HCT116 (cell line): ENCODE measurements around the gene LRPPRC. TPM values are rescaled to one million over a fixed set of nuclear protein-coding genes. Genes with fewer than 3 reads are reported as not detected.

Source experiments
- ATAC-seq: fragments of 200-7000 bp; cut with Tn5 transposase; 2 replicates; pipeline ENCODE4 v1.9.1; 2020; ENCODE audit warnings: mild to moderate bottlenecking, moderate library complexity
- BruUV-seq: library from RNA; stranded (reverse); fragments of 400-500 nt; replicated peaks from 2 replicates; lab custom pipeline; 2021; lab: Mats Ljungman, UMichigan
- CTCF ChIA-PET: fragments of 300-600 bp; sonication (Branson Sonifier 250); formaldehyde crosslinking; loops from one replicate; lab custom pipeline; 2021; ENCODE audit warnings: antibody characterized with exemption; lab: Charles Lee
- POLR2A ChIA-PET: fragments of 300-600, 350-600 bp; sonication (Branson Sonifier 250); formaldehyde crosslinking; loops from one replicate; lab custom pipeline; 2021; ENCODE audit warnings: antibody characterized with exemption; lab: Charles Lee
- RAD21 ChIA-PET, 2 experiments: fragments of 300-600 bp; sonication (Branson Sonifier 250); formaldehyde crosslinking; loops; one replicate each; lab custom pipeline; 2023; ENCODE audit warnings: low total read pairs in 2 of 2; ENCODE audit not compliant: uncharacterized antibody in 2 of 2, unreplicated experiment in 2 of 2, low non-redundant PET in 1 of 2; lab: Charles Lee
- DNase-seq: peaks from one replicate; pipeline ENCODE4 v3.0.0-alpha.2; 2010; ENCODE audit warnings: low read depth, low spot score
- H2AFZ ChIP-seq: fragments of 200-600 bp; shearing (Covaris generic), sonication (generic); 2 replicates; pipeline ENCODE4 v1.6.1; 2017; ENCODE audit warnings: low read depth, mixed run types, mixed read lengths, antibody characterized with exemption, low read length; ENCODE audit not compliant: poor library complexity, severe bottlenecking
- H3K27ac ChIP-seq: 2 replicates; pipeline ENCODE4 v1.5.1; 2012; ENCODE audit warnings: low read depth, low read length
- H3K27me3 ChIP-seq: fragments of 200-600 bp; sonication (generic); 2 replicates; pipeline ENCODE4 v1.6.1; 2016; ENCODE audit warnings: mixed run types, low read length, mixed read lengths; ENCODE audit not compliant: insufficient read depth
- H3K36me3 ChIP-seq, 2 experiments: fragments of 200-500 bp in 1 of 2; fragments of 200-600 bp in 1 of 2; sonication (Bioruptor generic) in 1 of 2; sonication (generic) in 1 of 2; 2 replicates each; pipeline versions ENCODE4 v1.5.1 to v1.6.1; 2014 to 2016; ENCODE audit warnings: low read length in 2 of 2, inconsistent platforms in 1 of 2, mixed read lengths in 1 of 2, mixed run types in 1 of 2; ENCODE audit not compliant: insufficient read depth in 2 of 2, control insufficient read depth in 1 of 2
- H3K4me1 ChIP-seq, 2 experiments: fragments of 200-600 bp in 1 of 2; sonication (generic) in 1 of 2; 2 replicates each; pipeline versions ENCODE4 v1.5.1 to v1.6.1; 2012 to 2017; ENCODE audit warnings: low read length in 2 of 2, inconsistent platforms in 1 of 2, mild to moderate bottlenecking in 1 of 2, mixed read lengths in 1 of 2, mixed run types in 1 of 2, moderate library complexity in 1 of 2; ENCODE audit not compliant: insufficient read depth in 2 of 2, control insufficient read depth in 1 of 2
- H3K4me2 ChIP-seq: fragments of 200-600 bp; sonication (generic); 2 replicates; pipeline ENCODE4 v1.6.1; 2017; ENCODE audit warnings: mixed run types, low read length, mixed read lengths
- H3K4me3 ChIP-seq, 2 experiments: fragments of 200-600 bp in 1 of 2; sonication (generic) in 1 of 2; replicated peaks in 1 of 2; 2 replicates each; pipeline ENCODE4 v1.5.1; 2011 to 2016; ENCODE audit warnings: low read length in 2 of 2, control low read depth in 1 of 2, low read depth in 1 of 2, mild to moderate bottlenecking in 1 of 2, mixed read lengths in 1 of 2, mixed run types in 1 of 2
- H3K79me2 ChIP-seq: fragments of 200-600 bp; sonication (generic); 2 replicates; pipeline ENCODE4 v1.6.1; 2017; ENCODE audit warnings: mild to moderate bottlenecking, mixed run types, low read length, moderate library complexity, mixed read lengths; ENCODE audit not compliant: insufficient read depth
- H3K9ac ChIP-seq: fragments of 200-600 bp; sonication (generic); 2 replicates; pipeline ENCODE4 v1.6.1; 2016; ENCODE audit warnings: low read length, mixed read lengths
- H3K9me2 ChIP-seq: fragments of 200-600 bp; sonication (generic), shearing (Covaris generic); 2 replicates; pipeline ENCODE4 v1.6.1; 2017; ENCODE audit warnings: mixed run types, mild to moderate bottlenecking, moderate library complexity; ENCODE audit not compliant: insufficient read depth
- H3K9me3 ChIP-seq, 2 experiments: fragments of 200-500 bp in 1 of 2; fragments of 200-600 bp in 1 of 2; sonication (Bioruptor generic) in 1 of 2; sonication (generic) in 1 of 2; 2 replicates each; pipeline ENCODE4 v1.6.1; 2014 to 2017; ENCODE audit warnings: low read length in 2 of 2, mixed read lengths in 2 of 2, inconsistent platforms in 1 of 2, low read depth in 1 of 2, mild to moderate bottlenecking in 1 of 2, mixed run types in 1 of 2, moderate library complexity in 1 of 2; ENCODE audit not compliant: control insufficient read depth in 1 of 2, insufficient read depth in 1 of 2
- H4K20me1 ChIP-seq: fragments of 200-600 bp; sonication (generic), shearing (Covaris generic); 2 replicates; pipeline ENCODE4 v1.6.1; 2017; ENCODE audit warnings: mixed run types, mild to moderate bottlenecking, moderate library complexity; ENCODE audit not compliant: insufficient read depth
- CBX3 ChIP-seq: IDR thresholded peaks from 2 replicates; pipeline ENCODE4 v1.6.1; 2012; ENCODE audit warnings: low read depth
- ELF1 ChIP-seq: IDR thresholded peaks from 2 replicates; pipeline ENCODE4 v1.6.1; 2012; ENCODE audit warnings: low read depth, borderline replicate concordance
- POLR2A ChIP-seq: IDR thresholded peaks from 2 replicates; pipeline ENCODE4 v1.7.0; 2011; ENCODE audit warnings: borderline replicate concordance; ENCODE audit not compliant: insufficient read depth, insufficient read length; ENCODE audit errors: extremely low read depth
- RAD21 ChIP-seq: IDR thresholded peaks from 2 replicates; pipeline ENCODE4 v1.6.1; 2012; ENCODE audit warnings: low read depth, mild to moderate bottlenecking
- ZFX ChIP-seq: fragments of 450-650 bp; IDR thresholded peaks from 2 replicates; pipeline ENCODE4 v1.6.1; 2017
- intact Hi-C: fragments of 100-400 bp; cut with micrococcal nuclease; formaldehyde crosslinking; loops from 2 replicates; pipeline ENCODE4 v1.10.0; 2022
- total RNA-seq: library from RNA; stranded (reverse); gene quantifications from one replicate; pipeline ENCODE4 v1.2.1, GENCODE V29; 2021; ENCODE audit not compliant: unreplicated experiment
- TF ChIP-seq, protein P1 (sequence below), 3 experiments: fragments of 200-600 bp in 1 of 3; sonication (generic) in 1 of 3; IDR thresholded peaks in 2 of 3; conservative IDR thresholded peaks in 1 of 3; 2 replicates each; pipeline ENCODE4 v1.5.1; 2012 to 2017; ENCODE audit warnings: low read depth in 2 of 3, low read length in 2 of 3, antibody characterized with exemption in 1 of 3, borderline replicate concordance in 1 of 3, control low read depth in 1 of 3, mild to moderate bottlenecking in 1 of 3, mixed read lengths in 1 of 3, mixed run types in 1 of 3, moderate library complexity in 1 of 3; ENCODE audit not compliant: insufficient read depth in 1 of 3

The LRPPRC gene
- total RNA-seq, 1 experiment from 2014 or later, result 210 TPM

DNA sequence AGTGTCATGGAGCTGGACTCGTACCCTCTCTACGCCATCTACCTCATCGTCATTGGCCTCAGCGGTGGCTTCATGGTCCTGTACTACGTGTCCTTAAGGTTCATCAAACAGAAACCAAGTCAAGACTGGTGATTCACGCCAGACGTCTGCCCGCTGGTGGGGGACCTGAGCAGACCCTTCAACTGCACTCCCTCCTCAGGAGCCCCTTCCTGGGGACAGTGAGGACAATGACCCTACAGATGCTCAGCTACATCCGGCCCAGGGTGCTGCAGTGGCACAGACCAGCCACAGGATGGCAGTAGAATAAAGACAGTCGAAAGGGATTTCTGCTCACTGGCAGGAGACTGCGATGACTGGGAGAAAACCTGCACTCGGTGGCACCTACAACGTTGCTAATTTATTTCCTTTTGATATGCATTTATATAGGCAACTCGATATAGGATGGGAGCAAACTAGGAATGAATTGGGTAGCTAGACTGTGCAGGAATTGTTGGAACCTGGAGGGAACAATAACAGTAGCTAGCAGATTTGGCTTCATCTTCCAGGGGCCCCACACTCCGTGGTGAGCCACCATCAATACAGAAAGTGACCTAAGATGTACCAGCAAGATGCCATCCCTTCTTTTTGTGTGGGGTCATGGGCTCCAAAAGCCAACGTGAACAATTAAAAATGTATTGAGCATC, 117.9 kb downstream of the LRPPRC start:
- RAD21 ChIA-PET, result interaction anchor here in 1 of 2 experiments (0.5 to 0.6 kb wide), 2 partner anchors 682 to 1103 kb away, joined by 3 read pairs; no protein-coding TSS in a partner anchor
- BruUV-seq, result no TSS peak
- Histone ChIP-seq H3K9me2 (no peaks in the 10 kb centered on the region), H2AFZ (no peak overlapping the region), H3K4me3 (no peak overlapping the region), H3K36me3 (no peaks in the 10 kb centered on the region), H4K20me1 (no peaks in the 10 kb centered on the region), H3K9me3 (no peaks in the 10 kb centered on the region), H3K4me1 (0 out of 4 replicates have a peak, but pooled peaks cover 0 to 6% of the 10 kb centered on the region in 2 experiments), H3K79me2 (no peaks in the 10 kb centered on the region), H3K27ac (no peak overlapping the region), H3K27me3 (0 out of 2 replicates have a peak, but pooled peaks cover 4% of the 10 kb centered on the region), H3K9ac (no peak overlapping the region), H3K4me2 (no peak overlapping the region)
- CTCF ChIA-PET, result interaction anchor here (0.6 to 1.3 kb wide), 9 partner anchors 9 to 1081 kb away, joined by 3 to 7 read pairs (median 3); no protein-coding TSS in a partner anchor
- DNase-seq (peak; percentile 23), ATAC-seq (peak; percentile 85)
- intact Hi-C loops, result loop anchor here (5.0 to 10.0 kb wide), 5 partner anchors 263 to 1617 kb away; no protein-coding TSS in a partner anchor
- POLR2A ChIA-PET, result no interaction called here
- TF ChIP-seq, protein P1, sequence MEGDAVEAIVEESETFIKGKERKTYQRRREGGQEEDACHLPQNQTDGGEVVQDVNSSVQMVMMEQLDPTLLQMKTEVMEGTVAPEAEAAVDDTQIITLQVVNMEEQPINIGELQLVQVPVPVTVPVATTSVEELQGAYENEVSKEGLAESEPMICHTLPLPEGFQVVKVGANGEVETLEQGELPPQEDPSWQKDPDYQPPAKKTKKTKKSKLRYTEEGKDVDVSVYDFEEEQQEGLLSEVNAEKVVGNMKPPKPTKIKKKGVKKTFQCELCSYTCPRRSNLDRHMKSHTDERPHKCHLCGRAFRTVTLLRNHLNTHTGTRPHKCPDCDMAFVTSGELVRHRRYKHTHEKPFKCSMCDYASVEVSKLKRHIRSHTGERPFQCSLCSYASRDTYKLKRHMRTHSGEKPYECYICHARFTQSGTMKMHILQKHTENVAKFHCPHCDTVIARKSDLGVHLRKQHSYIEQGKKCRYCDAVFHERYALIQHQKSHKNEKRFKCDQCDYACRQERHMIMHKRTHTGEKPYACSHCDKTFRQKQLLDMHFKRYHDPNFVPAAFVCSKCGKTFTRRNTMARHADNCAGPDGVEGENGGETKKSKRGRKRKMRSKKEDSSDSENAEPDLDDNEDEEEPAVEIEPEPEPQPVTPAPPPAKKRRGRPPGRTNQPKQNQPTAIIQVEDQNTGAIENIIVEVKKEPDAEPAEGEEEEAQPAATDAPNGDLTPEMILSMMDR (IDR thresholded peaks at IDR 0.05 in 2 of 3, conservative IDR thresholded peaks at IDR 0.05 in 1 of 3; ENCODE audit: borderline replicate concordance in 1 of 3, insufficient read depth in 1 of 3, low read depth in 2 of 3, low read length in 2 of 3), result peak; percentile 68 to 98 (median 97)
- TF ChIP-seq RAD21 (peak; percentile 93), ZFX (no peak), CBX3 (peak; percentile 60; the same call in 1 of the 2 replicates), POLR2A (no peak), ELF1 (no peak)
